Stimulated activated CD8-positive, alpha-beta memory T cell treated with anti-CD3 and anti-CD28 coated beads, Interleukin-7, amount 100 ng/mL, for 1 hour (primary cell): Measurements from ENCODE around the gene HRAS.
A peak's percentile ranks its signal among the peaks of the same experiment; 100 is the strongest.
"Not testable (repeated sequence)": the region's sequence is repeated elsewhere in the genome, so short reads cannot be mapped to it uniquely, and the experiment has no call there.

Experiments
- DNase-seq, 2 donors: peaks; one replicate each; pipeline ENCODE4 v3.0.0-alpha.2; 2020; ENCODE audit warnings: low read depth in 2 of 2

Gene HRAS

DNA sequence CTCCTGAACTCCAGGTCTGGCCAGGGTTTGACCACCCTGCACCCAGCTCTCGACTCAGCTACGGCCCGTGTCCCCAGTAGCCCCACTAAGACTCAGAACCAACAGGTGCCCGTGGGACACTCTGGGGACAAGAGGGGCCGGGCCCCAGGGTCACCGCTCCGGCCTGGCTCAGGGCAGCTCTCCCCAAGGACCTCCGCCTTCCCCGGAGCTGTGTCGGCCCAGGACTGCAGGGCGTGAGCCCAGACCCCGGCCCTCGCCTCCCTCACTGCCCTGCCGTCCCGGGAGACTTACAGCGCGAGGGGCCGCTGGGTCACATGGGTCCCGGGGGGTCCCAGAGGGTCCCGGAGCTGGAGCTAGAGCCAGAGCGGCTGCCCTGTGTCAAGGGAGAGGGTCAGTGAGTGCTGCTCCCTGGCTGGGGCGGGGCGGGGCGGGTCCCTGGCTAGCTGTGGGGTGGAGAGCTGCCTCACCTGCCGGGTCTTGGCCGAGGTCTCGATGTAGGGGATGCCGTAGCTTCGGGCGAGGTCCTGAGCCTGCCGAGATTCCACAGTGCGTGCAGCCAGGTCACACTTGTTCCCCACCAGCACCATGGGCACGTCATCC, 2.3 kb downstream of the HRAS start:
- no peak for DNase-seq

DNA sequence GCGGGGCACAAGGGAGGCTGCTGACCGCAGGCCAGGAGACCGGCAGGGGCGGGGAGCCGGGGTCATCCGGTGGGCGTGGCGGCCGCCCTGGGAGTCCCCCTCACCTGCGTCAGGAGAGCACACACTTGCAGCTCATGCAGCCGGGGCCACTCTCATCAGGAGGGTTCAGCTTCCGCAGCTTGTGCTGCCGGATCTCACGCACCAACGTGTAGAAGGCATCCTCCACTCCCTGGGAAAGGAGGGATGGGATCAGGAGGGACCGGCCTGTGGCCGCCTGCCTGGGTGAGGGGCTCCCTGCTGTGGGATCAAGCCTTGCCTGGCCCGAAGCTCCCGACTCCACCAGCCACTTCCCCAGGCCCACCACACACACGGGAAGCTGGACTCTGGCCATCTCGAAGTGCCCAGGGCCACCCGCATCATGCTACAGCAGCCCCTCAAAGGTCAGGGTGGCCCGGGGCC, 2.8 kb downstream of the HRAS start:
- DNase-seq = no peak

DNA sequence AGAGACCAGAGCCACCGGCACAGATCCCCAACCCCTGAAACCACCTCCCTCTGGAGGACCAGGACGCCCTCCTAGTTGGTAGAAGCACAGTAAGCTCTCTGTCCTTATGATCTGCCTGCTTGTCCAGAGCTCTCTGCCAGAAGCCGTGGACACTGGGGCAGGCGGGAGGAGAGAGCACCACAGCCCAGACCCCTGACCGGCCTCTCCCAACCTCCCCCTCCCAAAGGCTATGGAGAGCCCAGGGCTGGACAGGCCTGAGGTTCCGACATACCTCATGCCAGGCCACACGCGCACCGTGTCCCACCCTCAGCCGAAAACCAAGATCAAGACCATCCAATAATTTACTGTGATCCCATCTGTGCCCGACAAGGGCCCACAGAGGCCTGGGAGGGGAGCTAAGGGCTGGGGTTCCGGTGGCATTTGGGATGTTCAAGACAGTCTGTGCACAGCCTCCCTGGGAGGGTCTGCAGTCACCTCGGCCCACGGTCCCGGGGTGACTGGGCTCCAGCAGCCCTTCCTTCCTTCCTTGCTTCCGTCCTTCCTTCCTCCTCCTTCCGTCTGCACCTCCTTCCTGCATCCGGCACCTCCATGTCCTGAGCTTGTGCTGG, 3.4 kb downstream of the HRAS start:
- no peak for DNase-seq

DNA sequence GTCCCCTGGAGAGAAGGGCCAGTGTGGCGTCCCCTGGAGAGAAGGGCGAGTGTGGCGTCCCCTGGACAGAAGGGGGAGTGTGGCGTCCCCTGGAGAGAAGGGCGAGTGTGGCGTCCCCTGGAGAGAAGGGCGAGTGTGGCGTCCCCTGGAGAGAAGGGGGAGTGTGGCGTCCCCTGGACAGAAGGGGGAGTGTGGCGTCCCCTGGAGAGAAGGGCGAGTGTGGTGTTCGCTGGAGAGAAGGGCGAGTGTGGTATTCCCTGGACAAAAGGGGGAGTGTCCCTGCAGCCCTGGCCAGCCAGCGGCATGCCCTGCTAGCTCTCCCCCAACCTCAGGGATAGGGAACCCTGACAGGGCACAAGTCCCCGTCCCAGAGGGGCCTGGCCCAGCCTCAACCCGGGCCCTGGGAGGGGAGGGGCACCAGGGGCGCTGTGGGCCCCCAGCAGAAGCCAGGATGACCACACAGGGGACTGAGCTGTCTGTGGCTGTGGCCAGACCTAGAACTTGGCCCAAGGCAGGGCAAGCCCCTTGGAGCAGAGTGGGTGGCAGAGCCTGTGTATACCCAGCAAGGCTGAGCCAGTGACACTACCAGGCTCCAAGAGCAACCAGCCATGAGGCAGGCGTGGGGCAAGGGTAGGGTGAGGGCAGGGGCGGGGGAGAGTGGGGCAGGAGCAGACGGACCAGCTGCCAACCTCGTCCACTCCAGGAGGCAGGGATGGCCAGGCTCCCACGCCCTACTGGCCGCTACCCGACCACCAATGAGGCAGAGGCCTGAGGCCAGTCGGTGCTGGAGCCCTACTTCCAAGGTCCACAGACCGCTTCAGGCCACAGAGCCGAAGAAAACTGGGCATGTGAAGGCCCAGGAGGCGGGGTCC, 4.2 kb downstream of the HRAS start:
- no peak for DNase-seq

DNA sequence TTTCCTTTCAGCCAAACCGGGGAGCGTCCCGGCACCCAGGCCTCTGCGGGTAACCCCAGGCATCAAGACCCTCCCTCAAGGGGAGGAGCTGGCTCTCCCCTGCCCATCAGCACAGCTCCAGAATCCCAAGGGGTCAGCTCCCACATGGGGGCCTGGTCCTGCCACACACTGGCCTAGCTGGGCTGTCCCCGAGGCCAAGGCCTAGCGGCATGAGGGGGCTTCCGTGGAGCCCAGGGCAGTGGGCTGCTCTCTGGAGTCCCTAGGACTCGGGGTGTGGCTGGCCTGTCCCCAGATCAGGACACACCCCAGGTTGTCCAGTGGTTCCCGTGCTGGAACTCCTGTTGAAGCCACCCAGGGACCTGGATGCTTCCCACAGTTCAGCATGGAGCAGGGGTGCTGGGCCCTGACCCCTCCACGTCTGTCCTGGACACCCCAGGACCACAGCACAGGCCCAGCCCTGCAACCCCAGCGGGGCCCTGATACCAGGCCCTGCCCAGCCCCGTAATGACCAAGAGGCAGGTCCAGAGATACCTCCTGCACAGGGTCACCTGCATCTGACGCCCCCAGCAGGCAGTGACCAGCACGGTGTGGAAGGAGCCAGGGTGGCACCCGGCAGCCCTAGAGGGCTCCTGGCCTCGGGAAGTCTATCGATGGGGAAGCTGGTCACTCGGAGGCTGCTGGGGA, 5.5 kb downstream of the HRAS start:
- no peak for DNase-seq

DNA sequence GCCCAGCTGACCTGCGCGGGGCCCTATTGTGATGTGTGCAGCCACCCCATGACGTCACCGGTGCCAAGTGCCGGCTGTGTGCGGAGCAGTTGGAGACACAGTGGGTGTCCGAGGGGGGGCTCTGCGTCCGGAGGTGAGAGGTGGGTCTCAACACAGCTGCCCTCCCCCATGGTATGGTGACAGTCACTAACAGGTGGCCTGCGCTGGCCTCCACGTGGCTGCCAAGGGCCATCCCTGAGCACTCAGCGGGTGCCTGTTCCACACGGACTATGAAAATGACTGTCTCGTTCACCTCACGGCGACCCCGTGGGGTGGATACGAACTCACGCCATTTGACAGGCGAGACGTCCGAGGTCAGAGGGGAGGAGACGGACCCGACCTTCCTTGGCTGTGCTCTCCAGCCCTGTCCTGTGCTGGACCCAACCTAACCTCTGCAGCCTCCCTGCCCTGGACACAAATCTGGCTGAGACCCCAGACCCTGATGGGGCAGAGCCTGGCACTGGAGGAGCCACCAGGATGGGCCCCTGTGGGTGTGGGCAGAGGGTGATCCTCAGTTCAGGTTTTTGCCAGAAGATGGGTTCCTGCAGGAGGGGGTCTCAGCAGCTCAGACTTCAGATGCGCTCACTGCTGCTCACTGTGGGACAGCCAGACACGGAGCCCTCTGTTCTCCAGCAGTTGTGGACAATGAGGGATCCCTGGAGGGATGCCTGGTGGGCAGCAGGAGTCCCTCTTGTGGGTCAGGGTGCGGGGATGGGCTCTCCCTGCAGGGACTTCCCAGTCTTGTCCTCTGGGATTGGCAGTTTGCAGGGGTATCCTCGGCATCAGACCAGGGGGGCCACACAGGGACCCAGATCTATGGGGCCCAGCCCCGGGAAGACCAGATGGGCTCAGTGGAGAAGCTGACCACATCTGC, 6.3 kb downstream of the HRAS start:
- no peak for DNase-seq

DNA sequence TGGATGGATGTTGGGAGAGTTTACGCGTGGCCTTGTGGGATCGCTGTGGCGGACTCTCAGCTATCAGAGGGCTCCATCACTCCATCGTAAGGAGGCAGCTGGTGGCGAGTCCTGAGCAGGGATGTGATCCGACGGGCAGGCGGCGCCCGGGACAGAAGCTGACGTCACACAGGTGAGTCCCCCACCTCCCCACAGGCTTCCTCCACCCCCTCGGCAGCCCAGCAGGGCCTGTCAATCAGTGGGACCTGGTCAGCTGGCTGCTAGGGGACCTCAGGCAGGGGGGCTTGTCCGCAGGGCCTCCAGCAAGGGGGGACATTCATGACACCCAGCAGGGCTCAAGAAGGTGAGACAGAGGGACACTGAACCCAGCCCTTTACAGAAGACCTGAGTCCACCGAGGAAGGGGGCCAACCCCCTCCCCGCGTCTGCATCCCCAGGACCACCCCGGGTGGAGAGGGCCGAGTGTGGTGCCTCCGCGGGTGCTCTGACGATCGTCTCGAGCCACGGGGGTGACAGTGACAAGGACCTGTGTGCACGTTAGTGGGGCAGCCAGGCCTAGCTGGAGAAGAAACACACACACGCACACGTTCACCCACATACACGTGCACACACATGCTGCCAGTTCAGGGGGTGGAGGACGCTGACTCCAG, 7.1 kb downstream of the HRAS start:
- DNase-seq = no peak

DNA sequence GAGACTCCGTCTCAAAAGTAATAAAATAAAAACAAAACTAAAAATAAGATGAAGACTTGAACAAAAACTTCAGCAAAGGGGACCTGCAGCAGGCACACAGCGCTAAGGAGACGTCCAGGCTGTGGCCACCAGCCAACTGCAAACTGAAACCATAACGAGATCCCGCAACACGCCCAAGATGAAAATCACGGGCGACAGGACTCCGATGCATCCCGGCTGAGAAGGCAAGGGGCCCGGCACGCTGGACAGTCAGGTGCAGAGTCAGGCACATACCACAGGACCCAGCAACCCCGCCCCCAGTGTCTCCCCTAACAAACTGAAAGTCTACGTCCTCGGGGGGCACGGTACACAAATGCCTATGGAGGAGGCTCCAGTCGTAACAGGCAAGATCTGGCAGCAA, 9.2 kb downstream of the HRAS start:
- no peak for DNase-seq

DNA sequence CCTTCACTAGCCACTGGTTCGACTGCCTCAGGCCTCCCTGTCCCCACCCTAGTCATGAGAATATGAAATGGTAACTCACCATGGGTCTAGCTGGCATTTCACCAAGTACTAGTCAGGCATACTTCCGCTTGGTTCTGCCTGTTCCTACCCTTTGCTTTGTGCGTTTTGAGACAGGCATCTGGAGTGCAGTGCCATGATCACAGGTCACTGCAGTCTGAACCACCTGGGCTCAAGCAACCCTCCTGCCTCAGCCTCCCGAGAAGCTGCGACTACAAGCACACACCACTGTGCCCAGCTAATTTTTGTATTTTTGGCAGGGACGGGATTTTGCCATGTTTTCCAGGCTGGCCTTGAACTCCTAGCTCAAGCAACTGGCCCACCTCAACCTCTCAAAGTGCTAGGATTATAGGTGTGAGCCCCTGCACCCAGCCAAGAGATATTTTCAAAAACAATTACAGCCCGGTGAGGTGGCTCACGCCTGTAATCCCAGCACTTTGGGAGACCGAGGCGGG, 14.1 kb downstream of the HRAS start:
- no peak for DNase-seq

DNA sequence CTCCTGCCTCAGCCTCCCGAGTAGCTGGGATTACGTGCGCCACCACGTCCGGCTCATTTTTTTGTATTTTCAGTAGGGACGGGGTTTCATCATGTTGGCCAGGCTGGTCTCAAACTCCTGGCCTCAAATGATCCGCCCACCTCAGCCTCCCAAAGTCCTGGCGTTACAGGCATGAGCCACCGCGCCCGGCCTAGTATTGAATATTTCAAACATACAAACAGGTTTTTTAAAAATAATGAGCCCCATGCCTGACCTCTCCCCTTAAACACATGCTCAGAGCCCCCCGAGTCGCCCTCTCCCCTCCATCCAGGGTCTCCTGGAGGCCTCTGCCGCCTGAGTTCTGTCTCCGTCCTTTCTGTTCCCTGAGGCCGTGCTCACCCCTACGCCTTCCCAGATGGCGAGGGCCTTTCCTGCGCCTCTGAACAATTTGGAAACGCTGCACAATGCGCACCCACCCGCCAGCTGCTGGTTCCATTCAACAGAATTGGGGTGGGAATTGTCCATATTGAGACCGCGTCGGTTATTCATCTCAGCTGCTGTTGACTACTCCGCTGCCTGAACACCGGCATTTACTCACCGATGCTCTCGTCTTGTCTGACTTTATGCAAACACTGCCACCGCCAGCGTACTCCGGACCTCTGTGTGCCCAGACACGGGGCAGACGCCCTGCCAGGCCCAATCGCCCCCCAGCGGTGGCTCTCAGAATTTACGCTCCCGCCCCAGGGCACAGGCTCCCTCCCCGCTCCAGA, 14.8 kb downstream of the HRAS start:
- DNase-seq = no peak

DNA sequence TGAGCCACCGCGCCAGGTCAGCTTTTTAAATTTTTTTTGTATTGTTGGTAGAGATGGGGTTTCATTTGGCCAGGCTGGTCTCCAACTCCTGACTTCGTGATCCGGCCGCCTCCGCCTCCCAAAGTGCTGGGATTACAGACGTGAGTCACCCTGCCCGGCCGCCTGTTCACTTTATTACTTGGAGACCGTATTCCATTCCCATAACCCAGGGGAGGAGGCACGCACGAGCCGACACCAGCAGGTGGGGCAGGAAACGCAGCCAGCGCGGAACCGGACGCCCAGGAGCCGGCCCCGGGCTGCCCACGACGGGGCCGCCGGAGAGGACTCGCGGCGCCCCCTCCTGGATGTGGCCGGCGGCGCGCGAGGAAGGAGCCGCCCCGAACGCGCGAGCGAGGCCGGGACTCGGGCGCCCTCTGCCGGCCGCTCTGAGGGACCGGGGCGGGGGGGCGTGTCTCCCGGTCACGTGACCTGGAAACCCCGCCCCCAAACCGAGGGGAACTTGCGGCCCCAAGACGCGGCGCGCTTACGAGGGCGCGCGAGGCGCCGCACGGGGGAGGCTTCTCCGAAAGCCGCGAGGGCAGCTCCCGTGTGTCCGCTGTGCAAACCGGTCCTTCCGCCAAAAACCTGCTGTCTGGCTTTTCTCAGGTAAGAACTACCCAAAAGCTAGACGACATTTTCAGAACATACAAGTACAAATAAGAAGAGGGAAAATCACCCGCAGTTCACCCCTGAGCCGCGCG, 16.7 kb downstream of the HRAS start:
- peak; percentile 79 to 83 for DNase-seq

DNA sequence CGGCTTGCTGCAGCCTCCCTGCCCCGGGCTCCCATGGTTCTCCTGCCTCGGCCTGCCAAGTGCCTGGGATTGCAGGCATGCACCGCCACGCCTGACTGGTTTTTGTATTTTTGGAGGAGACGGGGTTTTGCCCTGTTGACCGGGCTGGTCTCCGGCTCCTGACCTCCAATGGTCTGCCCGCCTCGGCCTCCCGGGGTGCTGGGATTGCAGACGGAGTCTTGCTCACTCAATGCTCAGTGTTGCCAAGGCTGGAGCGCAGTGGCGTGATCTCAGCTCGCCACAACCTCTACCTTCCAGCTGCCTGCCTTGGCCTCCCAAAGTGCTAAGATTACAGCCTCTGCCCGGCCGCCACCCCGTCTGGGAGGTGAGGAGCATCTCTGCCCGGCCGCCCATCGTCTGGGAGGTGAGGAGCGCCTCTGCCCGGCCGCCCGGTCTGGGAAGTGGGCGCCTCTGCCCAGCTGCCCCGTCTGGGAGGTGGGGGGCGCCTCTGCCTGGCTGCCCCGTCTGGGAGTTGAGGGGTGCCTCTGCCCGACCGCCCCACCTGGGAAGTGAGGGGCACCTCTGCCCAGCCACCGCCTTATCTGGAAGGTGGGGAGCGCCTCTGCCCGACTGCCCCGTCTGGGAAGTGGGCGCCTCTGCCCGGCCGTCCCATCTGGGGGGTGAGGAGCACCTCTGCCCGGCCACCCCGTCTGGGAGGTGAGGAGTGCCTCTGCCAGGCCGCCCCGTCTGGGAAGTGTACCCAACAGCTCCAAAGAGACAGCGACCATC, 18.3 kb downstream of the HRAS start:
- not testable (repeated sequence) for DNase-seq

DNA sequence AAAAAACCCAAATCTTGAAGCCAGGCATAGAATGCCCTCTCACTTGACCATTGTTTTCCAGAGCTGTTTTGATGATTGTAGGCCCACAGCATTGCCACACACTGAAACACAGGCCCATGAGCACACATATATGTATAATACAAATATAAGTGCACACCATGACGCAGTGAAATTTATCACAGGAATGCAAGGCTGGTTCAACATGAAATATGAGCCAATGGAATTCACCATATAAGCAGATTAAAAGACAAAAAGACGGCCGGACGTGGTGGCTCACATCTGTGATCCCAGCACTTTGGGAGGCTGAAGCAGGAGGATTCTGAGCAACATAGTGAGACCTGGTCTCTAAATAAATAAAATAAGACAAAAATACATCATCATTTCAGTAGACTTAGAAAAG, 19.0 kb downstream of the HRAS start:
- DNase-seq = no peak

DNA sequence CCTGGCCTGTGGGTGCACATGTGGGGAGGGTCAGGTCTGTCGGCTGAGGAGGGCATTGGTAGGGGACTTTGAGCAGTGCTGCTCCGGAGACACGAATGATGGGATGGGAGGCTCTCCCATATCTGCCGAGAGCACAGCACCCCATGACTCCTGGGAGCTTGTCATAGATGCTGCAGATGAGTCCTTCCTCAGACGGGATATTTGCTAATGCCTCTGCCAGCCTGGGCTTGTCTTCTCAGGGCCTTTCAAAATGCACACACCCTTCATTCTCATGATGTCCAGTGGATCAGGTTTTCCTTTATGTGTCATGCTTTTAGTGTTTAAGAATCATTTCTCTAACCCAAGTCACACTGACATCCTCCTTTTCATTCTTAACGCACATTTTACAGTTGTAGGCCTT, 20.2 kb downstream of the HRAS start:
- no peak for DNase-seq

DNA sequence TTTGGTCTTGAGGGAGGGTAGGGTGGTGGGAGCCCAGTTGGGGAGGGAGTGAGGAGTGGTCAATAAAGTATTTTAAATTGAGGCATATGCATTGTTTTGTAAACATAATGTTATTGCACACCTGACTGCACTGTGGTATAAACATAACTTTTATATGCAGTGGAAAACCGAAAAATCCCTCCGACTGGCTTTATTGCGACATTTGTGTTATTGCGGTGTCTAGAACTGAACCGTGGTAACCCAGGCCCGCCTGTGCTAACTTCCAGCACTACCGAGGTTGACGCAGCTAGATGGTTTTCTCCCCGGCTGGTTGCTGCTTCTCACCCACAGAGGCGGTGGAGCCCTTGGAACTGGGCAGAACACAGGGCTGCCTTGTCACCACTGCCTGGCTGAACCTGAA, 20.8 kb downstream of the HRAS start:
- DNase-seq = no peak

DNA sequence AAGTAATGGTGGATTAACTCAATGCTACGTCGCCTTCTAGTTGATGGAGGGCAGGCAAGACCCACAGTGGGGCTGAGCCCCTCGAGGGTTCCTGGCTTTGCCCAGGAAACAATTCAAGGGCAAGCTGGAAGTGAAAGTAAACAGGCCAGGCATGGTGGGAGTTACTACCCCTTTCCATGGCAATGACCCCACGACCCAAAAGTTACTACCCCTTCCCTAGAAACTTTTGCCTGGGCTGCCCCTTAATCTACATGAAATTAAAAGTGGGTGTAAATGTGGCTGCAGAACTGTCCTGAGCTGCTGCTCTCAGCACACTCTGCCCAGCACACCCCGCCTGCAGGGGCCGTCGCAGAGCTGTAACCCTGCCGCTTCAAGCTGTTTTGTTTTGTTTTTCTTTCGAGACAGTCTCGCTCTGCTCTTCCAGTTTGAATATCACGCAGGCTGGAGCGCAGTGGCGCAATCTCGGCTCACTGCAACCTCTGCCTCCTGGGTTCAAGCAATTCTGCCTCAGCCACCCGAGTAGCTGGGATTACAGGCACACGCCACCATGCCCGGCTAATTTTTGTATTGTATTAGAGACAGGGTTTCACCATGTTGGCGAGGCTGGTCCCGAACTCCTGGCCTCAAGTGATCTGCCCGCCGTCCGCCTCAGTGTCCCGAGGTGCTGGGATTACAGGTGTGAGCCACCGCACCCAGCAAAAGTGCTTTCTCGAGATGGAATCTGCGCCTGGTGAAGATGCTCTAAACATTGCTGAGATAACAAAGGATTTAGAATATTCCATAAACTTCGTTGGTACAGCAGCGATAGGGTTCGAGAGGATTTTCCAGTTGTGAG, 22.4 kb downstream of the HRAS start:
- no peak for DNase-seq

DNA sequence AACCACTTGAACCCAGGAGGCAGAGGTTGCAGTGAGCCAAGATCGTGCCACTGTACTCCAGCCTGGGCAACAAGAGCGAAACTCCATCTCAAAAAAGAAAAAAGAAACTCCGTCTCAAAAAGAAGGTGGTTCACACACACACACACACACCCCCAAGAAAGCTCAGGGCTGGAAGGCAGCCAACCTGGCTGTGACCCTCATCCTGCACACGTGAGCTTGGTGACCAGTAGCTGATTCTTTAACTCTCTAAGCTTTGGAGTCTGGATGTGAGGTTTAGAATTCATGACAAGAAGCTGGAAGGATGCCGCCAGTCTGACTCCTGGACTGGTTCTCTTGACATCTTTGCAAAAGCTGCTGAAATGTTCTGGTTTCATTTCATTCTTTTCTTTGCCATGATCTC, 26.4 kb downstream of the HRAS start:
- DNase-seq = no peak
